GM23248 (cell line): Measurements from ENCODE around the gene CHD1. TPM values are rescaled to one million over a fixed set of nuclear protein-coding genes. Genes with fewer than 3 reads are reported as not detected.
"Not testable (repeated sequence)": the region's sequence is repeated elsewhere in the genome, so short reads cannot be mapped to it uniquely, and the experiment has no call there.

Experiments
- DNase-seq: peaks from one replicate; pipeline ENCODE4 v3.0.0-alpha.2; 2015
- H2AFZ ChIP-seq: fragments of 200-600 bp; sonication (generic); 2 replicates; pipeline ENCODE4 v1.6.1; 2016; ENCODE audit warnings: antibody characterized with exemption
- H3F3A ChIP-seq: fragments of 200-600 bp; sonication (generic); 2 replicates; pipeline ENCODE4 v1.6.1; 2016; ENCODE audit warnings: mild to moderate bottlenecking, antibody characterized with exemption, mixed run types; ENCODE audit not compliant: insufficient read depth
- H3K27ac ChIP-seq: fragments of 200-600 bp; sonication (generic); 2 replicates; pipeline ENCODE4 v1.5.1; 2016; ENCODE audit warnings: mild to moderate bottlenecking
- H3K27me3 ChIP-seq: fragments of 200-600 bp; sonication (generic); replicated peaks from 2 replicates; pipeline ENCODE4 v1.6.1; 2016; ENCODE audit warnings: mild to moderate bottlenecking; ENCODE audit not compliant: insufficient read depth
- H3K36me3 ChIP-seq: fragments of 200-600 bp; sonication (generic); 2 replicates; pipeline ENCODE4 v1.6.1; 2016; ENCODE audit warnings: low read depth, mild to moderate bottlenecking
- H3K4me1 ChIP-seq: fragments of 200-600 bp; sonication (generic); 2 replicates; pipeline ENCODE4 v1.6.1; 2016; ENCODE audit warnings: mild to moderate bottlenecking; ENCODE audit not compliant: insufficient read depth
- H3K4me2 ChIP-seq: fragments of 200-600 bp; sonication (generic); one replicate; pipeline ENCODE4 v1.6.1; 2016; ENCODE audit warnings: mild to moderate bottlenecking; ENCODE audit not compliant: unreplicated experiment
- H3K4me3 ChIP-seq: fragments of 200-600 bp; sonication (generic); 2 replicates; pipeline ENCODE4 v1.5.1; 2016; ENCODE audit warnings: mild to moderate bottlenecking
- H3K79me2 ChIP-seq: fragments of 200-600 bp; sonication (generic); 2 replicates; pipeline ENCODE4 v1.6.1; 2016; ENCODE audit warnings: mild to moderate bottlenecking; ENCODE audit not compliant: insufficient read depth
- H3K9ac ChIP-seq: fragments of 200-600 bp; sonication (generic); 2 replicates; pipeline ENCODE4 v1.6.1; 2016; ENCODE audit warnings: mild to moderate bottlenecking
- H3K9me2 ChIP-seq: fragments of 200-600 bp; sonication (generic); 2 replicates; pipeline ENCODE4 v1.6.1; 2016; ENCODE audit warnings: mixed run types, mild to moderate bottlenecking, moderate library complexity; ENCODE audit not compliant: insufficient read depth
- H3K9me3 ChIP-seq: fragments of 200-600 bp; sonication (generic); one replicate; pipeline ENCODE4 v1.6.1; 2017; ENCODE audit warnings: low read depth
- H4K20me1 ChIP-seq: fragments of 200-600 bp; sonication (generic); 2 replicates; pipeline ENCODE4 v1.6.0; 2016; ENCODE audit not compliant: insufficient read depth
- EZH2 ChIP-seq: fragments of 200-600 bp; sonication (generic); IDR thresholded peaks from 2 replicates; pipeline ENCODE4 v1.6.1; 2018; ENCODE audit warnings: antibody characterized with exemption, mild to moderate bottlenecking; ENCODE audit not compliant: insufficient read depth, poor library complexity, severe bottlenecking
- EZH2phosphoT487 ChIP-seq: fragments of 200-600 bp; sonication (generic); IDR thresholded peaks from 2 replicates; pipeline ENCODE4 v1.6.1; 2018; ENCODE audit warnings: antibody characterized with exemption, moderate library complexity, mild to moderate bottlenecking, low read depth; ENCODE audit not compliant: insufficient read depth
- WGBS, 2 experiments: methylation state at CpG; one replicate each; pipeline ENCODE4 v1.1.6; 2015 to 2017; ENCODE audit warnings: low lambda C conversion rate in 2 of 2, low coverage in 1 of 2; ENCODE audit errors: missing lambda C conversion rate in 2 of 2; 5-methylcytosine and 5-hydroxymethylcytosine counted together
- in situ Hi-C: fragments of 300-500 bp; cut with MboI; formaldehyde crosslinking; loops from 2 replicates; pipeline ENCODE4 v1.15.0; 2020
- polyA plus RNA-seq: library from polyadenylated mRNA; unstranded; fragments of >200 nt; fragmentation: Nextera tagmentation; extraction: Ambion mirVana; gene quantifications from 2 replicates; pipeline ENCODE4 v1.2.1, GENCODE V29; 2016
- total RNA-seq: library from RNA; depleted of rRNA; stranded (reverse); fragments of >200 nt; shearing (Covaris generic); gene quantifications from 2 replicates; pipeline ENCODE4 v1.2.3, GENCODE V29; 2014

Gene CHD1
- total and polyA plus RNA-seq, 2 experiments from 2014 or later = 11.1 to 28.1 TPM

DNA sequence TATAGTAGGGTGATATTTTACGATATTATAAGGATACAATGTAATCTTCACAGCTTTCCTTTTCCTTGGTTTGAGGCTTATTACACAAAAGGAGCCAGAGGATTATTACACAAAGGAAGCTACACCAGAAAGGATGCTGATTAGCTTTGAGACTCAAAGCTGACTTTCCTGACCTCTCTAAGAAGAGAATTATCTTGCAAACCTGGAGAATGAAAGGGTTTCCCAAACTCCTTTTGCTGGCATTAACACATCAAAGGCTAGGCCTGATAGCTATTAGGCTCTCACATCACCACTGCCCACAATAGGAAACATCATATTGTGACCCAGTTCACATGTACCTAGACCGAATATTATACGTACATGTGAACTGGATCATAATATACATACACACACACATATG, 34.2 kb upstream of the CHD1 start:
- Histone ChIP-seq H2AFZ (no peak overlapping the region), H3K36me3 (no peaks in the 10 kb centered on the region; the same call in 1 of the 2 replicates), H3F3A (no peaks in the 10 kb centered on the region), H3K9ac (no peak overlapping the region), H3K27ac (no peak overlapping the region), H3K9me2 (no peaks in the 10 kb centered on the region), H4K20me1 (no peaks in the 10 kb centered on the region), H3K79me2 (no peaks in the 10 kb centered on the region), H3K4me1 (no peaks in the 10 kb centered on the region), H3K27me3 (no peaks in the 10 kb centered on the region), H3K9me3 (no peaks in the 10 kb centered on the region), H3K4me3 (no peak overlapping the region), H3K4me2 (no peak overlapping the region)
- 76% methylated on average over 3 of the region's 3 CpGs for WGBS, 2 experiments
- TF ChIP-seq EZH2phosphoT487 (no peak), EZH2 (no peak)
- in situ Hi-C loops = no loop called here
- DNase-seq = no peak

GRCh38 chr5:98962587-98962986, 33.8 kb upstream of the CHD1 start:
- no peak overlapping the region for H3K4me3 ChIP-seq
- H3K27me3 ChIP-seq = no peaks in the 10 kb centered on the region
- H3K9me3 ChIP-seq = no peaks in the 10 kb centered on the region
- H3K27ac ChIP-seq = no peak overlapping the region
- no peaks in the 10 kb centered on the region for H3K79me2 ChIP-seq
- TF ChIP-seq EZH2 (no peak), EZH2phosphoT487 (no peak)
- no peaks in the 10 kb centered on the region for H4K20me1 ChIP-seq
- no peak for DNase-seq
- no peaks in the 10 kb centered on the region; the same call in 1 of the 2 replicates for H3K36me3 ChIP-seq
- no peak overlapping the region for H3K9ac ChIP-seq
- no peak overlapping the region for H3K4me2 ChIP-seq
- in situ Hi-C loops = no loop called here
- H3F3A ChIP-seq = no peaks in the 10 kb centered on the region
- H2AFZ ChIP-seq = no peak overlapping the region
- H3K4me1 ChIP-seq = no peaks in the 10 kb centered on the region
- H3K9me2 ChIP-seq = no peaks in the 10 kb centered on the region

DNA sequence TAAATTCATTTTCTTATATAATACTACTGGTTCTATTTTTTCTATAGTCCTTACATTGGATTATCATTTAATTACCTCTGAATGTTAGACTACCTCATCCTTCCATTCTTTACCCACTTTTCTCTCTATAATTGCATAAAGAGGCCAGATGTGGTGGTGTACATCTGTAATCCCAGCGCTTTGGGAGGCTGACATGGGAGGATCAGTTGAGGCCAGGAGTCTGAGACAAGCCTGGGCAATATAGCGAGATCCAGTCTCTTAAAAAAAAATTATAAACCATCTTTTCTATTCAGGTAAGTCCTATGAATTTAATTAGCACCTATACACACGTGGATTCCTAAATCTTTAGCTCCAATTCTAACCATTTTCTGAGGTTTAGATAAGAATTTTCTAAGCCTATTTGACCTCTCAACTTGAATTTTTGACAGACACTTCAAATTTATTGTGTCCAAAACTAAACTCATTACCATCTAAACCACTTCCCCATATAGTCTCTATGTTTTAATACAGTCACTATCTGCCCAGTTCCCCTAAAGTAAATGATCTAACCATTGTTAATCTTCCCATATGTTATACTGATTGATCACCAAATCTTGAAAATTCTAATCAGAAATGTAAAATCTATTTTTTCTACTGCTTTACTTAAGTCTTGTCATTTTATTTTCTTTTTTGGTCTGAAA, 33.0 kb upstream of the CHD1 start:
- 89 to 94% methylated on average over 3 of the region's 3 CpGs for WGBS, 2 experiments
- Histone ChIP-seq H2AFZ (no peak overlapping the region), H3K4me3 (no peak overlapping the region), H3K9me3 (no peaks in the 10 kb centered on the region), H3K79me2 (no peaks in the 10 kb centered on the region), H3K27me3 (no peaks in the 10 kb centered on the region), H3K4me1 (no peaks in the 10 kb centered on the region), H3K9me2 (no peaks in the 10 kb centered on the region), H3K9ac (no peak overlapping the region), H3K27ac (no peak overlapping the region), H3K36me3 (no peaks in the 10 kb centered on the region; the same call in 1 of the 2 replicates), H4K20me1 (no peaks in the 10 kb centered on the region), H3K4me2 (no peak overlapping the region), H3F3A (no peaks in the 10 kb centered on the region)
- DNase-seq = no peak
- TF ChIP-seq EZH2 = no peak
- TF ChIP-seq EZH2phosphoT487 = no peak
- in situ Hi-C loops = no loop called here

GRCh38 chr5:98957307-98957706, 28.5 kb upstream of the CHD1 start:
- Histone ChIP-seq H3K4me3 (no peak overlapping the region), H4K20me1 (no peaks in the 10 kb centered on the region), H3K9me3 (no peaks in the 10 kb centered on the region), H3K27ac (no peak overlapping the region), H3K36me3 (no peaks in the 10 kb centered on the region), H3K4me1 (no peaks in the 10 kb centered on the region), H3K9me2 (no peaks in the 10 kb centered on the region), H3F3A (no peaks in the 10 kb centered on the region), H3K27me3 (no peaks in the 10 kb centered on the region), H3K9ac (no peak overlapping the region), H3K4me2 (no peak overlapping the region), H3K79me2 (no peaks in the 10 kb centered on the region), H2AFZ (no peak overlapping the region)
- in situ Hi-C loops = no loop called here
- TF ChIP-seq EZH2 (no peak), EZH2phosphoT487 (no peak)
- no peak for DNase-seq
- 50 to 55% methylated on average over 2 of the region's 2 CpGs for WGBS, 2 experiments

DNA sequence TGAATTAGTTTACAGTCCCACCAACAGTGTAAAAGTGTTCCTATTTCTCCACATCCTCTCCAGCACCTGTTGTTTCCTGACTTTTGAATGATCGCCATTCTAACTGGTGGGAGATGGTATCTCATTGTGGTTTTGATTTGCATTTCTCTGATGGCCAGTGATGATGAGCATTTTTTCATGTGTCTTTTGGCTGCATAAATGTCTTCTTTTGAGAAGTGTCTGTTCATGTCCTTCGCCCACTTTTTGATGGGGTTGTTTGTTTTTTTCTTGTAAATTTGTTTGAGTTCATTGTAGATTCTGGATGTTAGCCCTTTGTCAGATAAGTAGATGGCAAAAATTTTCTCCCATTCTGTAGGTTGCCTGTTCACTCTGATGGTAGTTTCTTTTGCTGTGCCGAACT, 27.1 kb upstream of the CHD1 start:
- in situ Hi-C loops, H3K9me3 ChIP-seq, H3K9me2 ChIP-seq, H3K79me2 ChIP-seq, H3K4me2 ChIP-seq, H3K27me3 ChIP-seq, H3K4me3 ChIP-seq, H3K9ac ChIP-seq, H4K20me1 ChIP-seq, H3K36me3 ChIP-seq, H3K27ac ChIP-seq, H3F3A ChIP-seq, H3K4me1 ChIP-seq, DNase-seq, H2AFZ ChIP-seq: not testable (repeated sequence)
- 90 to 93% methylated on average over 2 to 3 of the region's 3 CpGs for WGBS, 2 experiments

DNA sequence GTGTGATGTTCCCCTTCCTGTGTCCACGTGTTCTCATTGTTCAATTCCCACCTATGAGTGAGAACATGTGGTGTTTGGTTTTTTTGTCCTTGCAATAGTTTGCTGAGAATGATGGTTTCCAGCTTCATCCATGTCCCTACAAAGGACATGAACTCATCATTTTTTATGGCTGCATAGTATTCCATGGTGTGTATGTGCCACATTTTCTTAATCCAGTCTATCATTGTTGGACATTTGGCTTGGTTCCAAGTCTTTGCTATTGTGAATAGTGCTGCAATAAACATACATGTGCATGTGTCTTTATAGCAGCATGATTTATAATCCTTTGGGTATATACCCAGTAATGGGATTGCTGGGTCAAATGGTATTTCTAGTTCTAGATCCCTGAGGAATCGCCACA, 26.7 kb upstream of the CHD1 start:
- H3K4me1 ChIP-seq, H3K79me2 ChIP-seq: not testable (repeated sequence)

More for the DNA sequence above, 26.7 kb upstream of the CHD1 start:
- H3K4me2 ChIP-seq, H3K27me3 ChIP-seq, in situ Hi-C loops, H3K4me3 ChIP-seq, H2AFZ ChIP-seq, H3K9ac ChIP-seq, H3K27ac ChIP-seq, H3F3A ChIP-seq, H3K36me3 ChIP-seq, H4K20me1 ChIP-seq, H3K9me2 ChIP-seq, H3K9me3 ChIP-seq, DNase-seq: not testable (repeated sequence)
- 88 to 94% methylated on average over 2 of the region's 2 CpGs for WGBS, 2 experiments
